ENCODE data around the gene ARHGAP6. TPM values are rescaled to one million over a fixed set of nuclear protein-coding genes. Genes with fewer than 3 reads are reported as not detected.
A peak's percentile ranks its signal among the peaks of the same experiment; 100 is the strongest.

The ARHGAP6 gene
- total RNA-seq, 1 experiment from 2014 or later: 34.5 TPM

DNA sequence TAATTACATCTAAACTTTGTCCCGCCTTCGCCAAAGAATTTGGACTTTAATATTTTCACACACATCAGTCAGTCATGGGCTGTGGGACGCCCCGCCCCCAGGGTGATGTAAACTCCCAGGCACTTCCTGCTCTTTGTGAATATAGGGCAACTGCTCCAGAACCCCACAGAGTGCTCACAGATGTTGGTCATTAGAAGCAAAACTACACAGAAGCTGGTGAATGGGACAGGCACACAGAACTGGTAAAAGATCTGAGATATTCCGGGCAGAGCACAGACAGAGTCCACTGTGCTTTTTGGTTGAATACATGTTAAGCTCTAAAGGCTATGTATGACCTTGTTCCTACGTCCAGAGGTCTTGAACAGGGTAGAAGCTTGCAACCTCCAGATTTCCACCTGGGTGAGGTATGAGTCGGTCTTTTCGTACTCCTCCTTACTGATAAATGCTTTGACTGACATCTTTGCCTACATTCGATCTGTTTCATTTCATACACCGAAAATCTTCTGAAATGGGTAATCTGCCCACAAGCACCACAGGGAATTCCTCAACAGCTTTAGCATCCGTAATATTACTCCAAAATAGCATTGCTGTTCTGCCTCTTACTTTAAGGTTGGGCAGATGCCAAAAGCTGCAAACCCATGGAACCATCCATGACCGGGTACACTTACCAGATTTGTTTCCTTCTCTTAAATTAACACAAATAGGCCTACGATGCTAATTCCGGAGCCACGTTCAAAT, 227.9 kb downstream of the ARHGAP6 start:
- Histone ChIP-seq H3K4me3 (peak overlapping the region; percentile 59), H3K9me3 (replicated peaks) (no peaks in the 10 kb centered on the region), H3K36me3 (no peaks in the 10 kb centered on the region), H3K27me3 (no peaks in the 10 kb centered on the region), H3K4me1 (peaks cover 40% of the 10 kb centered on the region), H3K27ac (peak overlapping the region; percentile 78)
- peak; percentile 88 to 91 for DNase-seq

DNA sequence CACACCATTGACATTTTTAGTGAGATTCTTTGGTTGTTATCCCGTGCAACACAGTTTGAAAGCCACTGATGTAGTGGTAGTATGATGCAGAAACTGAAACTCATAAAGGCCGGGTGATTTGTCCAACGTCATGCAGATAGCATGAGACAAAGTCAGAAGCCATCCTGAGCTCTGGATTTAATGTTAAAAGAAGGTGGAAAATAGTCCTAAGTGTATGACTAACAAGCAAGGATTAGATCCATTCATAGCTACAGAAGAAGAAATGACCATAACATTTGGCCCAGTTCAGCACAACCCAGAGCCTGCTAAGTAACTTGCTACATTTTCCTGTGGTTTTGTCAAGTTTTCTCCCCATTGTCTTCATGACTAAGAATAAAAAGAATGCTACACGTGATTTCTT, 230.2 kb downstream of the ARHGAP6 start:
- no peak for DNase-seq
- no peaks in the 10 kb centered on the region for H3K36me3 ChIP-seq
- H3K27me3 ChIP-seq: no peaks in the 10 kb centered on the region
- H3K4me1 ChIP-seq: peaks cover 40% of the 10 kb centered on the region
- no peak overlapping the region for H3K4me3 ChIP-seq
- no peaks in the 10 kb centered on the region for H3K9me3 ChIP-seq (replicated peaks)
- H3K27ac ChIP-seq: no peak overlapping the region

- H3K27ac ChIP-seq: no peak overlapping the region
- H3K36me3 ChIP-seq: no peaks in the 10 kb centered on the region
- peaks cover 30% of the 10 kb centered on the region for H3K4me1 ChIP-seq
- no peaks in the 10 kb centered on the region for H3K27me3 ChIP-seq
- no peak for DNase-seq
- no peak overlapping the region for H3K4me3 ChIP-seq
- H3K9me3 ChIP-seq (replicated peaks): no peaks in the 10 kb centered on the region
Measured at GRCh38 chrX:11434607-11435006, 231.1 kb downstream of the ARHGAP6 start.

DNA sequence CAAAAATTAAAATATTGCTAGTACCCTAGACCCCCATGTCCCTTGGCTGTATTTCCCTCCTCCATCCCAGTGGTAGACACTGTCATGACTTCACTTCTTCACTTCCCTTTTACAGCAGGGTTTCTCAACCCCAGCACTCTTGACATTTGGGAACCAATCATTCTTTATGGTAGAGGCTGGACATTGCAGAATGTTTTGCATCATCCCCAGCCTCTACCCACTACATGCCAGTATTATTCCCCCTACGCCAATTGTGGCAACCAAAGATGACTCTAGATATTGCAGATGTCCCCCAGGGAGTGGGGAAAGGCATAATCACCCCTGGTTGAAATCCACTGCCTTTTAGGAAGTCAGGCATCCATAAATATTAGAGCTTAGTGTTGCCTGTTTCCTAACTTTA, 233.9 kb downstream of the ARHGAP6 start:
- Histone ChIP-seq H3K36me3 (no peaks in the 10 kb centered on the region), H3K4me1 (peaks cover 16% of the 10 kb centered on the region), H3K27ac (no peak overlapping the region), H3K27me3 (no peaks in the 10 kb centered on the region), H3K4me3 (no peak overlapping the region), H3K9me3 (replicated peaks) (no peaks in the 10 kb centered on the region)
- DNase-seq: no peak

- Histone ChIP-seq H3K4me3 (no peak overlapping the region), H3K4me1 (peaks cover 5% of the 10 kb centered on the region), H3K36me3 (no peaks in the 10 kb centered on the region), H3K27ac (no peak overlapping the region), H3K27me3 (no peaks in the 10 kb centered on the region), H3K9me3 (replicated peaks) (no peaks in the 10 kb centered on the region)
- DNase-seq: no peak
Measured at GRCh38 chrX:11430271-11430670, 235.4 kb downstream of the ARHGAP6 start.

DNA sequence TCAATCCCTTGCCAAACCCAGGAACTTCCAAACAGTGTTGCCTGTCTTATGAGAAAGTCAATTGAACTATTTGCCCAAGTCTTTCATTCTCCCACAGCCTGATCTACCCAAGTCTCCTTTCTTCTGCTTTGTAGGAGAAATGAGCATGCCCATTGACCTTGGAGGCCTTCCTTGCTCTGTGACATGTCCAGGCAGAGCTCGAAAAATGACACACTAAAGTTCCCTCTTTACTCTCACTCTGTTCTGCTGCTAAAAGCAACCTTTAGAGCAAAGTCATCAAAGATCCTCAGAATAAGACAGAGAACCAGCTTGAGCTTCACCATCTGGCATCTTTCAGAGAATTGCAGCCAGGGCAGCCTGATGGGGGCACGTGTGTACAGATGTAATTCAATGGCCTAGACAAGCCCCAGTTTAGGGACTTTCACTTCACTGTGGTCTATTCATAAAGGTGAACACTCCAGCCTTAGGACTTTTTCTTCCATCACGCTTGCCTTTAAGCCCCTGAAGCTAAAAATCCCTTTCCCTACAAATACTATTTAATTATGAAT, 236.1 kb downstream of the ARHGAP6 start:
- DNase-seq: no peak

DNA sequence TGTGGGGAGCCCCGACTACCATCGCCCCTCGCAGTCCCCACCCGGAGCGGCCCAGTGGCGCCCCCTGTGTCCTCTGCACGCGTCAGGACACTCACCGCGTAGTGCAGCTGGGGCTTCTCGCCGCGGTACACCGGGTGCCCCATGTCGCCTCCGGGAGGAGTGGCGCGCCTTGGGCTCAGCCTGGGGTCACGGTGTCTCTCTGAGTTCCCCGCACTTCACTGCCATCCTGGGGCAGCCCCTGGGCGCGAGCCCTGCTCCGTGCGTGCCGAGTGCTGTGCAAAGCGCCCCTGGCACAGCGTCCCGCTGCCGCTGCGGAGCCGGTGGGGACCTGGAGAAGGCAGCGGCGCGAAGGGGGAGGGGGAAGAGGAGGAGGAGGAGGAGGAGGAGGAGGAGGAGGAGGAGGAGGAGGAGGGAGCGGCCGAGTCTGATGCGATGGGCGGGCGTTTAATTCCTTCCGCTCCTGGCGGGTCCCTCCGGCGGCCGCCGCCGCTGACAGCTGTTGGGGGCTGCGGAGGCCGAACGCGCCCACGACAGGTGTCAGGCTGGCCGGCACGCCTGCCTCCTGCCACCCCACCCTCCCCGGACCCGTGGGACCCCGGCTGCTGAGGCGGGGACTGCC, 238.2 kb downstream of the ARHGAP6 start:
- H3K27me3 ChIP-seq: no peaks in the 10 kb centered on the region
- peaks cover 26% of the 10 kb centered on the region for H3K4me1 ChIP-seq
- peak overlapping the region; percentile 94 for H3K4me3 ChIP-seq
- H3K27ac ChIP-seq: peak overlapping the region; percentile 91
- peak; percentile 85 to 87 for DNase-seq
- no peaks in the 10 kb centered on the region for H3K9me3 ChIP-seq (replicated peaks)
- H3K36me3 ChIP-seq: no peaks in the 10 kb centered on the region

More for the DNA sequence above, 236.1 kb downstream of the ARHGAP6 start:
- Histone ChIP-seq H3K4me3 (no peak overlapping the region), H3K27me3 (no peaks in the 10 kb centered on the region), H3K9me3 (replicated peaks) (no peaks in the 10 kb centered on the region), H3K36me3 (no peaks in the 10 kb centered on the region), H3K4me1 (peaks cover 8% of the 10 kb centered on the region), H3K27ac (no peak overlapping the region)

GRCh38 chrX:11426712-11427452, 238.8 kb downstream of the ARHGAP6 start:
- Histone ChIP-seq H3K27me3 (no peaks in the 10 kb centered on the region), H3K4me1 (peaks cover 33% of the 10 kb centered on the region), H3K9me3 (replicated peaks) (no peaks in the 10 kb centered on the region), H3K36me3 (no peaks in the 10 kb centered on the region), H3K27ac (peak overlapping the region; percentile 91), H3K4me3 (peak overlapping the region; percentile 94)
- DNase-seq: peak; percentile 42 to 69

- Histone ChIP-seq H3K27me3 (no peaks in the 10 kb centered on the region), H3K4me1 (peaks cover 39% of the 10 kb centered on the region), H3K4me3 (no peak overlapping the region), H3K9me3 (replicated peaks) (no peaks in the 10 kb centered on the region), H3K36me3 (no peaks in the 10 kb centered on the region), H3K27ac (no peak overlapping the region)
- no peak for DNase-seq
Measured at GRCh38 chrX:11424903-11425674, 240.6 kb downstream of the ARHGAP6 start.

- Histone ChIP-seq H3K36me3 (no peaks in the 10 kb centered on the region), H3K27me3 (no peaks in the 10 kb centered on the region), H3K9me3 (replicated peaks) (no peaks in the 10 kb centered on the region), H3K27ac (peak overlapping the region; percentile 65), H3K4me3 (no peak overlapping the region), H3K4me1 (peaks cover 39% of the 10 kb centered on the region)
- peak in 1 of 2 experiments; percentile 37 for DNase-seq
Measured at GRCh38 chrX:11423949-11424348, 241.8 kb downstream of the ARHGAP6 start.

GRCh38 chrX:11423362-11423818, 242.3 kb downstream of the ARHGAP6 start:
- peak overlapping the region; percentile 65 for H3K27ac ChIP-seq
- H3K9me3 ChIP-seq (replicated peaks): no peaks in the 10 kb centered on the region
- no peaks in the 10 kb centered on the region for H3K36me3 ChIP-seq
- H3K4me3 ChIP-seq: peak overlapping the region; percentile 10; the same call in 1 of the 2 replicates
- H3K27me3 ChIP-seq: no peaks in the 10 kb centered on the region
- peak; percentile 85 to 92 for DNase-seq
- H3K4me1 ChIP-seq: peaks cover 39% of the 10 kb centered on the region

DNA sequence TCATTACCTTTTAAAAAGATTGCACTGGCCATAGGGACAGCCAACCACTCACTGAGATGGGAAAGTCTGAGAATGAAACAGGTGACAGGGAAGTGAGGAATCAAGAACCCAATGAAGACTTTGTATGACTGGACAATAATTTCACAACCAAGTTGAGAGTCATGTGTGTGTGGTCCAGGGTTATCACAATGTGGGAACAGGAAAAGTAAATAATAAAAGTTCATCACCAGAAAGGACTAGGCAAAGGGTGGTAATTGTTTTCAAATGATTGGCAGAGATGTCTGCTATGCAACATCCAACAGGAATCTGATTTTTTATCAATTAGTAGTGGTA, 243.2 kb downstream of the ARHGAP6 start:
- no peaks in the 10 kb centered on the region for H3K27me3 ChIP-seq
- no peak for DNase-seq
- no peaks in the 10 kb centered on the region for H3K9me3 ChIP-seq (replicated peaks)
- H3K36me3 ChIP-seq: no peaks in the 10 kb centered on the region
- no peak overlapping the region for H3K4me3 ChIP-seq
- H3K4me1 ChIP-seq: peaks cover 34% of the 10 kb centered on the region
- no peak overlapping the region for H3K27ac ChIP-seq

DNA sequence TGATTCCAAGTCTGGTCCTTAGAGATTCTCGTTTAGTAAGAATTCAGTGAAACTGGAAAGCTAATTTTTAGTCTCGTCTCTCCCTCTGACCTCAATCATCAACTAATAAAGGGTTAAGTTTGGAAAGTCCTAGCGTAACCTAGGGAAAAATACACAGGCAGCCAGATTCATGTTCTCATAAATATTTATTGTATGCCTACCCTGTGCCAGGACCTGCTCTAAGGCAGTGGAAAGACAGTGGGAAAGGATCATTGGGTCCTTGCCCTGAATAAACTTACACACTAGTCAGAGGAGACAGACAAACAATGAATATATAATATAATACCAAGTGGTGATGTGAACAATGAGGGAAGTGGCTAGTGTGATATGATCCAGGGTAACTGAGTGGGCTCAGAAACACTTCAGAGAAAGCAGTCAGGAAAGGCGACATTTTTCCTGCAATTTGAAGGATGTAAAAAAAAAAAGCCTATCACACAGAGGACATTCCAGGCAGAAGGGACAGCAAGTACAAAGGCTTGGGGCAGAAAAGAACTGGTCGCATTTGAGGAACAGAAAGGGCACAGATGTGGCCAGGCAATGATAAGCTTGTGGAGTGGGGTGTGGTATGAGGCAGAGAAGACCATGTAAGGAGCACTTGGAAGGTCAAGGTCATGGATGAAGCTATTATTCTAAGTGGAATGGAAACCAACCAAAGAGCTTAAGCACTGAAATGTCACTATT, 243.8 kb downstream of the ARHGAP6 start:
- H3K27me3 ChIP-seq: no peaks in the 10 kb centered on the region
- no peak for DNase-seq
- no peak overlapping the region for H3K4me3 ChIP-seq
- no peaks in the 10 kb centered on the region for H3K9me3 ChIP-seq (replicated peaks)
- no peak overlapping the region for H3K27ac ChIP-seq
- peaks cover 34% of the 10 kb centered on the region for H3K4me1 ChIP-seq
- no peaks in the 10 kb centered on the region for H3K36me3 ChIP-seq

DNA sequence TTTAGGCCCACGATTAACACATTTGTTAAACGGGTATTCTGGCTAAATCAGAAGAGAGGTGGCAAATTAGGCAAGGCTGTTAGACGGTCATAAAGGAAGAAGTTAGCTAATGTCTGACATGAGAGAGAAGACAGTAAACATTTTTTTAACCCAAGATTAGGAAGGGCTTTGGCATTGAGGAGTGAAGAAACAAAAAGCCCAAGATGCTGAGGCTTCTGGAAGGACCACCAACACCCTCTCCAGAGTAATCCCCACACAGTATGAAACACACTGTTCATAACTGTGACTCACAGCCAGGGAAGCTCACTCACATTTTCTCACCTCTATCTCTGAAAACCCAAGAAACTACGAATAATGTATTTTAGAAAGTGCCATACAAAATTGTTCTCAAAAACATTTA, 244.9 kb downstream of the ARHGAP6 start:
- H3K4me1 ChIP-seq: peaks cover 34% of the 10 kb centered on the region
- no peak for DNase-seq
- no peaks in the 10 kb centered on the region for H3K9me3 ChIP-seq (replicated peaks)
- H3K4me3 ChIP-seq: no peak overlapping the region
- no peaks in the 10 kb centered on the region for H3K27me3 ChIP-seq
- H3K27ac ChIP-seq: no peak overlapping the region
- H3K36me3 ChIP-seq: peaks cover 4% of the 10 kb centered on the region; the same call in 1 of the 2 replicates
